Testis (tissue), 2 donors: Measurements from ENCODE around the gene SNRNP48.

Experiments used
- CTCF ChIP-seq, 3 experiments: fragments of 450-650 bp in 2 of 3; fragments of 200-600 bp in 1 of 3; sonication (generic) in 1 of 3; IDR thresholded peaks; one replicate each; pipeline ENCODE4 v1.5.1; 2016 to 2019; ENCODE audit warnings: antibody characterized with exemption in 3 of 3, mild to moderate bottlenecking in 2 of 3, moderate library complexity in 1 of 3
- POLR2A ChIP-seq: fragments of 450-650 bp; IDR thresholded peaks from one replicate; pipeline ENCODE4 v1.6.1; 2017; ENCODE audit warnings: antibody characterized with exemption, mild to moderate bottlenecking, moderate library complexity

GRCh38 chr6:7636151-7636550 lies 46.2 kb downstream of the SNRNP48 start:
- TF ChIP-seq CTCF (IDR thresholded peaks at IDR 0.05) (no peak), POLR2A (no peak)
